Measurements from ENCODE around the gene ZDHHC8. TPM values are rescaled to one million over a fixed set of nuclear protein-coding genes. Genes with fewer than 3 reads are reported as not detected.

The ZDHHC8 gene
- total RNA-seq, 2 donors from 2014 or later, result 27.9 to 34.1 TPM

DNA sequence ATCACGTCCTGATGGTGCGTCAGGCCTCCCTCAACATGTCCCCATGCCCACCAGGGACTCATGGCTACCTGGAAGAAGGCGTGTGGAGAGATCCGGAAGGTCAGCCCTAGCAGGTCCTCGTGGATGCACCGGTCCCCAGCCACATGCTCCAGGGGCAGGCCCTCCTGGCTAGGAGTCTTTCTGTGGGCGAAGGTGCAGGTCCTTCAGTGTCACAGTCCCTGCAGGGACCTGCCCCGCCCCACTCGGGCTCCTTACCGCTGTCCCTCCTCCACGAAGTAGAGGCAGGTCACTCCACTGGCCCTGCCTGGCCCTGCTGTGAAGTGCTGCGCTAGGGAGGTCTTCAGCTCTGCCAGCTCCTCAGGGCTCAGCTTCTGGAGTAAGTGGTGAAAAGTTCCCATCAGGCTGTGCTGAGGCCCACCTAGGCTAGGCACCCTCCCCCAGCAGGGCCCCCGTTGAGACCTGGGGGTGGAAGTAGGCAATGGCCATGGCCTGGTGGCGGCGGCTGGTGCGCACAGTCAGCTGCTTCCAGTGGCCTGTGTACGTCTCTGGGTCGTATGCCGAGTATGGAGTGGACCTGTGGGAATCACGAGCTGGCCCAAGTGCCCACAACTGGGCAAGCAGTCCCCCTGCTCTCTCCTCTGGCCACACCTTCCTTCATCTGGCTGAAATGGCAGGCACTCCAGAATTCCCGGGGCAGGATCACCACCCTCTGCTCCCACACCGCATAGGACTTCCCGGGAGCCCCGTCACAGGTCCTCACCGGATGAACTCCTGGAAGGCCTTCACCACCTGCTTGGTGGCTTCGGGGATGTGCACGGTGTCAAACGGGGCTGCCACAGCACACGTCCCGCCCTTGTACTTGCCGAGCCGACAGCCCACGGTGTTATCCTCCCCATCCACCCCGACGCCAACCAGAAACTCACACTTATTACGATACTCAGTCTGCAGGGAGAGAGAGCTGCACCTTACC, 16.8 kb upstream of the ZDHHC8 start:
- no peaks in the 10 kb centered on the region for H3K9me3 ChIP-seq
- no peak overlapping the region for H3K27ac ChIP-seq
- peaks cover 7% of the 10 kb centered on the region for H3K4me1 ChIP-seq
- peaks cover 7% of the 10 kb centered on the region for H3K36me3 ChIP-seq
- TF ChIP-seq, protein P1, sequence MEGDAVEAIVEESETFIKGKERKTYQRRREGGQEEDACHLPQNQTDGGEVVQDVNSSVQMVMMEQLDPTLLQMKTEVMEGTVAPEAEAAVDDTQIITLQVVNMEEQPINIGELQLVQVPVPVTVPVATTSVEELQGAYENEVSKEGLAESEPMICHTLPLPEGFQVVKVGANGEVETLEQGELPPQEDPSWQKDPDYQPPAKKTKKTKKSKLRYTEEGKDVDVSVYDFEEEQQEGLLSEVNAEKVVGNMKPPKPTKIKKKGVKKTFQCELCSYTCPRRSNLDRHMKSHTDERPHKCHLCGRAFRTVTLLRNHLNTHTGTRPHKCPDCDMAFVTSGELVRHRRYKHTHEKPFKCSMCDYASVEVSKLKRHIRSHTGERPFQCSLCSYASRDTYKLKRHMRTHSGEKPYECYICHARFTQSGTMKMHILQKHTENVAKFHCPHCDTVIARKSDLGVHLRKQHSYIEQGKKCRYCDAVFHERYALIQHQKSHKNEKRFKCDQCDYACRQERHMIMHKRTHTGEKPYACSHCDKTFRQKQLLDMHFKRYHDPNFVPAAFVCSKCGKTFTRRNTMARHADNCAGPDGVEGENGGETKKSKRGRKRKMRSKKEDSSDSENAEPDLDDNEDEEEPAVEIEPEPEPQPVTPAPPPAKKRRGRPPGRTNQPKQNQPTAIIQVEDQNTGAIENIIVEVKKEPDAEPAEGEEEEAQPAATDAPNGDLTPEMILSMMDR (IDR thresholded peaks at IDR 0.05), result no peak
- intact Hi-C loops (cut with DNase I), result loop anchor here (5.0 to 10.0 kb wide), 2 partner anchors 32 to 150 kb away; partner anchors contain the start of gene DGCR8
- H3K9ac ChIP-seq (ENCODE audit: low read depth in 2 of 2, low read length in 2 of 2), result no peak overlapping the region
- H3K4me3 ChIP-seq, result no peak overlapping the region
- DNase-seq, result no peak
- H3K27me3 ChIP-seq, result no peaks in the 10 kb centered on the region

DNA sequence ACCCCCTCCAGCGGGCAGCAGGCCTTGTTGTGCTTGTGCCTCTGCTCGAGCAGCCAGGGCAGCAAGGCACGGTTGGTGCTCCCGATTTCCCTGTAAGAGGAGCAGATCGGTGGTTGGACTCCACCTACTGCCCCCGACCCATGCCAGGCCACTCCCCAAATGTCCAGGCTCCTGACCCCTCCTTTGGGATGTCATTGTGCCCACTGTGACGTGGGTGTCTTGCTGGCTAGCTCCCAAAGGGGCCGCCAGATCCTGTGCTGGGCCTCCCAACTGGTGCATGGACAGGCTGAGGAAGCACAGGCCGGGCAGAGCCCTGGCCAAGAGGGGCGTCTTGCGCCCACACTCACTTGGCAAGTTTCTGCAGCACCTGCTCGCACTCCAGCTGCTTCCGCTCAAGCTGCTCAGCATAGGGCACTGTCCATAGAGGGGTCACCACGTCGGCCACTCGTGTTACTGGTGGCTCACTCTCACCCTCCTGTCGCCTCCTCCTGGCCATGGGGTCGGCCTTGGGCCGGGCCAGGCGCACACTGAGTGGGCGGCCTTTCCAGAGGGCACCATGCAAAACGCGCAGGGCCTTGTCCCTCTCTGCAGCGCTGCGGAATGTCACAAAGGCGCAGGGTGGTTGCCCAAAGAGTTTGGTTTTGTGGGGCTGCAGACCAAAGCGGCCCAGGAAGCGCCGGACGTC, 15.8 kb upstream of the ZDHHC8 start, which contains the start of gene RANBP1:
RANBP1 (plus strand) TSS at position 414 of the 685 bp plus-strand sequence; CDS start at position 495, 81 bp downstream.
- no peaks in the 10 kb centered on the region for H3K36me3 ChIP-seq
- no peak for DNase-seq
- intact Hi-C loops (cut with DNase I), result loop anchor here (5.0 to 10.0 kb wide), 2 partner anchors 34 to 151 kb away; partner anchors contain the start of gene DGCR8

DNA sequence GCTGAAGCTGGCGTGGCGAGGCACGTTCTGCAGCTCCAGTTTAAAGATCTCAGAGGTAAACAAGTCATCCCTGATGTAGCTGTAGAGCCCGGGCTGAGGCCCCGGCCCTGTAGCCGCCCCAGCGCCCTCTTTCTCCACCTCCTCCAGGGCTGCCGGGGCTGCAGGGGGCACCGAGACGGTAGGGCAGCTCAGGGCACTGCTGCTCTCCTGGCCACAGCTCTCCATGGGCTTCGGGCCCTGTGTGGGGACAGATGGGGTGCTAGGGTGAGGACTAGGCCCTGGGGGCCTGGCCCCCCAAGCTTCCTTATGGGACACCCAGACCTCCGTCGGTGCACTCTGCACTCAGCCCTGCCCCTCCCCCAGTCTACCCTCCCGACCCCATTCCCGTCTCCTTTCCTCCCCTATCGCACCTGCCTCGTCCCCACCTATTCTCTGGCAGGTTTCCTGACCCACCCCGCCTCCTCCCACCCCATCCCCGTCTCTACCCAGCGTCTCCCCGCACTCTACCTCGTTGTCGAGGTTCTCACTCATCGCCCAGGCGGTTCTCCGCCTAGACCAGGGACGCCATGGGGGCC, 15.1 kb upstream of the ZDHHC8 start:
- Histone ChIP-seq H3K4me1 (peaks cover 7% of the 10 kb centered on the region), H3K4me3 (peak overlapping the region; percentile 89), H3K9ac (ENCODE audit: low read depth in 2 of 2, low read length in 2 of 2) (peak overlapping the region; percentile 79 to 89), H3K27ac (peak overlapping the region; percentile 74), H3K9me3 (no peaks in the 10 kb centered on the region), H3K36me3 (no peaks in the 10 kb centered on the region), H3K27me3 (no peaks in the 10 kb centered on the region)
- TF ChIP-seq, protein P1 (IDR thresholded peaks at IDR 0.05), result no peak
- intact Hi-C loops (cut with DNase I), result loop anchor here (5.0 to 10.0 kb wide), 2 partner anchors 34 to 152 kb away; partner anchors contain the start of gene DGCR8
- DNase-seq, result no peak

More for the DNA sequence above, 15.8 kb upstream of the ZDHHC8 start, which contains the start of gene RANBP1:
- peak within 1 kb of the TSS; percentile 89 for H3K4me3 ChIP-seq
- H3K9me3 ChIP-seq, result no peaks in the 10 kb centered on the region
- peak within 1 kb of the TSS; percentile 79 to 89 for H3K9ac ChIP-seq (ENCODE audit: low read depth in 2 of 2, low read length in 2 of 2)
- no peaks in the 10 kb centered on the region for H3K27me3 ChIP-seq
- TF ChIP-seq, protein P1 (IDR thresholded peaks at IDR 0.05), result no peak
- peak within 1 kb of the TSS; percentile 74 for H3K27ac ChIP-seq
- peaks cover 7% of the 10 kb centered on the region for H3K4me1 ChIP-seq

DNA sequence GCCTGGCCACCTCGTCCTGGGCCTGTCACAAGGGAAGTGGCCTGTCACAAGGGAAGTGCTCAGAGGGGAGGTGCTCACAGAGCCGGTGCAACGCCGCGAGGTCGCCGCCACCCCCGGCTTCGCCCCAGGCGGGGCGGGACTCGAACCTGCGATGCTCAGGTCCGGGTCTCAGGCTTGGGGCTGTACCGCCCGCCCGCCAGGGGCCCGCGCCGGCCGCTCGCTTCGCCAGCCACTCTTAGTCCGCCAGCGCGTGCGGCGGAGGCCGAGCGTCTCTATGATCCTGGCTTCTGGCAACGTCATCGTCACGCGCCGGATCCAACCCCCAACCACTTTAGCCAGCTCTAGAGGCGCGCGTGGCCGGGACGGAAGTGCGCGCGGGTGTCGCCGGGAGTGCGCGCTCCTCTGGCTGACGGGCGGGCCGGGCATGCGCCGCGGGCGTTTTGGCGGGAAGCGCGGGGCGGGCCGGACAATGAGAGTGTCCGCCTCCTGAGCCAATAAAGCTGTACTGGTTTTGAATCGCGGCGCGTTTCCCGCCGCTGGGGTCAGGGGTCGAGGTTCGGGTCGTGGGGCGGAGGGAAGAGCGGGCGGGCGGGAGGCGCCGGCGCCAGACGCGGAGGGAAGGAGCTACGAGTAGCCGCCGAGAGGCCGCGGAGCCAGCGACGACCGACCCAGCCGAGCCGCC, 14.5 kb upstream of the ZDHHC8 start, which contains the start of gene TRMT2A:
TRMT2A (minus strand) TSS at position 276 of the 682 bp plus-strand sequence. CDS start 320 bp downstream, outside the sequence.
- Histone ChIP-seq H3K36me3 (no peaks in the 10 kb centered on the region), H3K27me3 (no peaks in the 10 kb centered on the region), H3K4me1 (peaks cover 7% of the 10 kb centered on the region), H3K9ac (ENCODE audit: low read depth in 2 of 2, low read length in 2 of 2) (peak within 1 kb of the TSS; percentile 79 to 89), H3K9me3 (no peaks in the 10 kb centered on the region), H3K27ac (peak within 1 kb of the TSS; percentile 74), H3K4me3 (peak within 1 kb of the TSS; percentile 89)
- intact Hi-C loops (cut with DNase I), result loop anchor here (5.0 to 10.0 kb wide), 2 partner anchors 35 to 152 kb away; partner anchors contain the start of gene DGCR8
- TF ChIP-seq, protein P1 (IDR thresholded peaks at IDR 0.05), result no peak
- DNase-seq, result peak; percentile 97
